ENCODE measurements around the gene PLVAP. TPM values are rescaled to one million over a fixed set of nuclear protein-coding genes. Genes with fewer than 3 reads are reported as not detected.
A peak's percentile ranks its signal among the peaks of the same experiment; 100 is the strongest.

PLVAP gene
- total and polyA plus RNA-seq, 7 donors = 6.5 to 46.0 (median 16.2) TPM

DNA sequence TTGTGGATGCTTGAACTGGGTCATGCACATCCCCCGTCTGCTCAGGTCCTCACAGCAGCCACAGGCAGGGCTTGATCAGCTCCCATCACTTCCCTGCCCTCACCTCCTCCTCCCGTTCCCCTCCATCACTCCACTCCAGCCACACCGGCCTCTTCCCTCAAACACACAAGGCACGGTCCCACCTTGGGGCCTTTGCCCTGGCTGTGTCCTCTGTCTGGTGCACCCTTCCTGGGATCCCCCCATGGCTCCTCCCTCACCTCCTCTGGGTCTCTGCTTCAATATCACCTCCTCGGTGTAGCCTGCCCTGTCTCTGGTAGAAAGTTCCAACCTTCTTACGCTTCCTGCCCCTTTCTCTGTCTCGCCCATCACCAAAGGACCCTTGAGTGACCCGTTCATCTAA, 23.8 kb downstream of the PLVAP start:
- no peaks in the 10 kb centered on the region for H3K36me3 ChIP-seq (ENCODE audit: insufficient read depth in 1 of 2, low read depth in 1 of 2)
- H3K27ac ChIP-seq = no peak overlapping the region
- TF ChIP-seq, protein P1, sequence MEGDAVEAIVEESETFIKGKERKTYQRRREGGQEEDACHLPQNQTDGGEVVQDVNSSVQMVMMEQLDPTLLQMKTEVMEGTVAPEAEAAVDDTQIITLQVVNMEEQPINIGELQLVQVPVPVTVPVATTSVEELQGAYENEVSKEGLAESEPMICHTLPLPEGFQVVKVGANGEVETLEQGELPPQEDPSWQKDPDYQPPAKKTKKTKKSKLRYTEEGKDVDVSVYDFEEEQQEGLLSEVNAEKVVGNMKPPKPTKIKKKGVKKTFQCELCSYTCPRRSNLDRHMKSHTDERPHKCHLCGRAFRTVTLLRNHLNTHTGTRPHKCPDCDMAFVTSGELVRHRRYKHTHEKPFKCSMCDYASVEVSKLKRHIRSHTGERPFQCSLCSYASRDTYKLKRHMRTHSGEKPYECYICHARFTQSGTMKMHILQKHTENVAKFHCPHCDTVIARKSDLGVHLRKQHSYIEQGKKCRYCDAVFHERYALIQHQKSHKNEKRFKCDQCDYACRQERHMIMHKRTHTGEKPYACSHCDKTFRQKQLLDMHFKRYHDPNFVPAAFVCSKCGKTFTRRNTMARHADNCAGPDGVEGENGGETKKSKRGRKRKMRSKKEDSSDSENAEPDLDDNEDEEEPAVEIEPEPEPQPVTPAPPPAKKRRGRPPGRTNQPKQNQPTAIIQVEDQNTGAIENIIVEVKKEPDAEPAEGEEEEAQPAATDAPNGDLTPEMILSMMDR (IDR thresholded peaks at IDR 0.05) = no peak
- WGBS, 3 donors = 72 to 79% (median 75%) methylated on average over 8 of the region's 8 CpGs
- intact Hi-C loops (cut with DNase I) = no loop called here
- H3K27me3 ChIP-seq (ENCODE audit: insufficient read depth in 3 of 3, low read length in 2 of 3) = no peaks in the 10 kb centered on the region
- H3K4me1 ChIP-seq = peaks cover 4% of the 10 kb centered on the region
- ATAC-seq = no peak
- DNase-seq = no peak
- no peak overlapping the region for H3K4me3 ChIP-seq
- H3K9me3 ChIP-seq = no peaks in the 10 kb centered on the region

DNA sequence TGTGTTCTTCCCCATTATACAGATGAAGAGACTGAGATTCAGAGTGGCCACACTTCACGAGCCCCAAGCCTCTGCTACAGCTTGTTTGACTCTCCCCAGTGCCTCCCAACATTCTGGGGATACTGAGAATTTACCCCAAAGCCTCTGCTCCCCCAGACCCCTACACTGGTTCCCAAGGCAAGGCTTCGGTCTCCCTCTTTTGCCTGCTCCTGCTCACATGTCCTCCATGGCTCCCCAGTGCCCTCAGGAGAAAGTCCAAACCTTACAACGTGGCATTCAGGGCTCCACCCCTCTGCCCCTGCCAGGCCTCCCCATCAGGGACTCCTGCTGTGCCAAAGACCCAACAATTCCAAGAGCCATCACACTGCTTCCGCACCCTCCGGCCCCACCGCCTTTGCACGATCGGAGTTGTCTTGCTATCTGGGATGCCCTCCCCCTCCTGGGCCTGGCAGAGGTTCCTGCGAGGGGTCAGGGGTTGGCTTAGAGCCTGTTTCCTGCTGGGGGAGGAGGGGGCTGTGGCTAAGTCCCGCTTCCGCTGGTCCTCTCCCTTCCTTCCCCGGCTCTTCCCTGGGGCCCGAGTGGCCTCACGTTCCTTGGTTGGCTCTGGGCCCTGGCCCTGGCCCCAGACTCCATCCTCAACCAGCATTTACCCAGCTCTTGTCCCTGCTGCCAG, 24.4 kb downstream of the PLVAP start:
- Histone ChIP-seq H3K9me3 (no peaks in the 10 kb centered on the region), H3K4me3 (no peak overlapping the region), H3K27ac (no peak overlapping the region), H3K4me1 (peaks cover 11% of the 10 kb centered on the region), H3K36me3 (ENCODE audit: insufficient read depth in 1 of 2, low read depth in 1 of 2) (no peaks in the 10 kb centered on the region), H3K27me3 (ENCODE audit: insufficient read depth in 3 of 3, low read length in 2 of 3) (no peaks in the 10 kb centered on the region)
- intact Hi-C loops (cut with DNase I) = no loop called here
- WGBS, 3 donors = 27 to 37% (median 30%) methylated on average over 11 to 14 of the region's 14 CpGs
- DNase-seq (no peak), ATAC-seq (no peak)
- TF ChIP-seq, protein P1 (IDR thresholded peaks at IDR 0.05) = no peak

DNA sequence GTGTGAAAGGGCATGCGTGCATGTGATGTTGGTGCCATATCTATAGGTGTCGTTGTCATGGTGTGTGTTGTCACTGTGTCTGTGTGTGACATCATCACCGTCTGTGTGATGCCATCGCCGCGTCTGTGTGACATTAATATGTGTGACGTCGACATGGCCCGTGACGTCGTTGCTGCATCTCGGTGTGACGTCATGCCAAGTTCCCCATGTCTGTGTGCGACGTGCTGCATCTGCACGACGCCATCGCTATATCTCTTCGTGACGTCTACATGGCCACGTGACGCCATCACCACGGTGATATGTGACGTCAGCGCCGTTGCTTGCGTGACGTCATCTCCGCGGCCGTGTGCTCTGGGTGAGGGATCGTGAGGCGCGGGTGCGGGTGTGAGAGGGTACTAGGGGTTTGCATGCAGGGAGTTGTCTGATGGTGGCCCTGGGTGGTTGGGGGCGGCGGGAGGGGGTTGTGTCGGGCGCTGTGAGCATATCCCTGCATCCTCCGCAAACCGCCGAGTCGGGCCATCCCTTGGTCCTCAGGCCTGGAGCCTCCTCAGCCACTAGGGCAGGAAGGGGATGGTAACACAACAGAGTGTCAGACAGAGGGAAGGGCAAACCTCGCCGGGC, 25.2 kb downstream of the PLVAP start:
- DNase-seq (no peak), ATAC-seq (no peak)
- Histone ChIP-seq H3K4me1 (peaks cover 19% of the 10 kb centered on the region), H3K4me3 (no peak overlapping the region), H3K27ac (no peak overlapping the region), H3K36me3 (ENCODE audit: insufficient read depth in 1 of 2, low read depth in 1 of 2) (no peaks in the 10 kb centered on the region), H3K27me3 (ENCODE audit: insufficient read depth in 3 of 3, low read length in 2 of 3) (no peaks in the 10 kb centered on the region), H3K9me3 (no peaks in the 10 kb centered on the region)
- WGBS, 3 donors = 87 to 89% (median 88%) methylated on average over 45 of the region's 45 CpGs
- intact Hi-C loops (cut with DNase I) = no loop called here
- TF ChIP-seq, protein P1 (IDR thresholded peaks at IDR 0.05) = no peak

DNA sequence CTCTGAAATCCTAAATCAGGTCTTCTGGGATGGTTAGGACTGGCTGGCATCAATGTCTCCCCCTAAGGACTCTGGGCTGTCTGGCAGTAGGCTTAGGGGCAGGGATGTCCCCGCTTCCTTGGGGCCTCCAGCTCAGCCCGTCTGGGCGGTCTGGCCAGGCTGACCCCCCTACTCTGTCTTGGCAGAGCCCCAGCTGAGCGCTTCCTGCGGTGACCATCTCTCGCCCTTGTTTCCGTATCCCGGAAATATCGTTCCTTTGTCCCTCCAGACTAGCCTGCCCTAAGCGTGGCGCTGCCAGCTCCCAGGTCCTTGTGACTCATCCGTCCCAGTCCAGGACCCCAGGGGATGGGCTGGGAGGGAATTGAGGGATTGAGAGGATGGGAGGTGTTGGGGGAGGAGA, 28.4 kb downstream of the PLVAP start:
- peak overlapping the region; percentile 65 for H3K27ac ChIP-seq
- 6 to 12% (median 9%) methylated on average over 12 of the region's 12 CpGs for WGBS, 3 donors
- H3K9me3 ChIP-seq = no peaks in the 10 kb centered on the region
- ATAC-seq = peak; percentile 29 to 64 (median 46)
- H3K4me3 ChIP-seq = no peak overlapping the region
- intact Hi-C loops (cut with DNase I) = loop anchor here (5.0 kb wide), 1 partner anchor 119 kb away; no protein-coding TSS in a partner anchor
- peak; percentile 77 to 85 for DNase-seq
- peaks cover 0 to 3% of the 10 kb centered on the region in 2 donors for H3K36me3 ChIP-seq (ENCODE audit: insufficient read depth in 1 of 2, low read depth in 1 of 2)
- H3K4me1 ChIP-seq = peaks cover 26% of the 10 kb centered on the region
- TF ChIP-seq, protein P1 (IDR thresholded peaks at IDR 0.05) = no peak
- H3K27me3 ChIP-seq (ENCODE audit: insufficient read depth in 3 of 3, low read length in 2 of 3) = no peaks in the 10 kb centered on the region

All from psoas muscle (tissue), 8 donors.